Suprapubic skin (tissue), 4 donors: Measurements from ENCODE around the gene ENPP1. TPM values are rescaled to one million over a fixed set of nuclear protein-coding genes. Genes with fewer than 3 reads are reported as not detected.

Source experiments
- DNase-seq, 2 donors: peaks; one replicate each; pipeline ENCODE4 v3.0.0-alpha.2; 2019; ENCODE audit warnings: low spot score in 2 of 2
- H3K27ac ChIP-seq: fragments of 200-600 bp; sonication (generic); one replicate; pipeline ENCODE4 v1.5.1; 2019
- H3K27me3 ChIP-seq: fragments of 200-600 bp; sonication (generic); one replicate; pipeline ENCODE4 v1.5.1; 2019
- H3K36me3 ChIP-seq: fragments of 200-600 bp; sonication (generic); one replicate; pipeline ENCODE4 v1.5.1; 2019
- H3K4me1 ChIP-seq: fragments of 200-600 bp; sonication (generic); one replicate; pipeline ENCODE4 v1.5.1; 2019
- H3K4me3 ChIP-seq: fragments of 200-600 bp; sonication (generic); one replicate; pipeline ENCODE4 v1.5.1; 2019; ENCODE audit warnings: mild to moderate bottlenecking
- H3K9me3 ChIP-seq: fragments of 200-600 bp; sonication (generic); one replicate; pipeline ENCODE4 v1.5.1; 2019
- EP300 ChIP-seq: sonication (generic); formaldehyde crosslinking; IDR thresholded peaks from one replicate; pipeline ENCODE4 v1.6.1; 2017; ENCODE audit warnings: antibody characterized with exemption
- POLR2A ChIP-seq, 2 donors: fragments of 450-650 bp; IDR thresholded peaks; one replicate each; pipeline ENCODE4 v1.6.1; 2017; ENCODE audit warnings: antibody characterized with exemption in 2 of 2, mild to moderate bottlenecking in 2 of 2, moderate library complexity in 2 of 2
- POLR2AphosphoS5 ChIP-seq, 3 donors: sonication (generic); formaldehyde crosslinking; IDR thresholded peaks; one replicate each; pipeline ENCODE4 v1.6.1; 2017; ENCODE audit warnings: antibody characterized with exemption in 3 of 3
- WGBS: methylation state at CpG from one replicate; pipeline ENCODE4 v1.1.5; 2018; 5-methylcytosine and 5-hydroxymethylcytosine counted together
- total RNA-seq, 4 donors: library from RNA; depleted of rRNA; stranded (reverse); fragments of >200 nt; gene quantifications; one replicate each; pipeline ENCODE4 v1.1.0, GENCODE V29; 2016
- TF ChIP-seq, protein P1 (sequence below), 2 donors: fragments of 200-600 bp in 1 of 2; fragments of 450-650 bp in 1 of 2; sonication (generic) in 1 of 2; IDR thresholded peaks; one replicate each; pipeline ENCODE4 v1.5.1; 2016 to 2019; ENCODE audit warnings: antibody characterized with exemption in 2 of 2, mild to moderate bottlenecking in 1 of 2, moderate library complexity in 1 of 2

Gene ENPP1
- total RNA-seq, 4 donors from 2014 or later, result 2.9 to 9.1 (median 4.0) TPM

DNA sequence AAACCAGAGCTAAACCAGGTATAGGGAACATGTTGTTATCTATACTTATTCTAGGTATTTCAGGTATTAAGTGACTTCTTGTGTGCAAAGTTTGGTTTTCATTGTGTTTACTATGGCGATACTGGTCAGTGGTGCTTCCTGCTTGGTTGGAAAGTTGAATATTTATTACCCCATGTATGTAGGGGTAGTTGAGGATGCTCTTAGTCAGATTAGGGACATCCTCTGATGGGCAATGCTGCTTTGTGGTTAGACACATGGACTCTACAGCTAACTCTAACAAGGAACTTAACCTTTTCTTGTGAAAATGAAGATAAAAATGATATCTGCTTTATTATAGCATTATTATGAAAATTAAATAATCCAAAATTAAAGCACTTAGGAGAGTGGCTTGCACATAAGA is 44.1 kb upstream of the ENPP1 start:
- Histone ChIP-seq H3K4me1 (no peaks in the 10 kb centered on the region), H3K27ac (no peak overlapping the region), H3K9me3 (no peaks in the 10 kb centered on the region), H3K4me3 (no peak overlapping the region), H3K36me3 (no peaks in the 10 kb centered on the region), H3K27me3 (no peaks in the 10 kb centered on the region)
- TF ChIP-seq POLR2A (IDR thresholded peaks at IDR 0.05) (no peak), POLR2AphosphoS5 (IDR thresholded peaks at IDR 0.05) (no peak), EP300 (no peak)
- TF ChIP-seq, protein P1, sequence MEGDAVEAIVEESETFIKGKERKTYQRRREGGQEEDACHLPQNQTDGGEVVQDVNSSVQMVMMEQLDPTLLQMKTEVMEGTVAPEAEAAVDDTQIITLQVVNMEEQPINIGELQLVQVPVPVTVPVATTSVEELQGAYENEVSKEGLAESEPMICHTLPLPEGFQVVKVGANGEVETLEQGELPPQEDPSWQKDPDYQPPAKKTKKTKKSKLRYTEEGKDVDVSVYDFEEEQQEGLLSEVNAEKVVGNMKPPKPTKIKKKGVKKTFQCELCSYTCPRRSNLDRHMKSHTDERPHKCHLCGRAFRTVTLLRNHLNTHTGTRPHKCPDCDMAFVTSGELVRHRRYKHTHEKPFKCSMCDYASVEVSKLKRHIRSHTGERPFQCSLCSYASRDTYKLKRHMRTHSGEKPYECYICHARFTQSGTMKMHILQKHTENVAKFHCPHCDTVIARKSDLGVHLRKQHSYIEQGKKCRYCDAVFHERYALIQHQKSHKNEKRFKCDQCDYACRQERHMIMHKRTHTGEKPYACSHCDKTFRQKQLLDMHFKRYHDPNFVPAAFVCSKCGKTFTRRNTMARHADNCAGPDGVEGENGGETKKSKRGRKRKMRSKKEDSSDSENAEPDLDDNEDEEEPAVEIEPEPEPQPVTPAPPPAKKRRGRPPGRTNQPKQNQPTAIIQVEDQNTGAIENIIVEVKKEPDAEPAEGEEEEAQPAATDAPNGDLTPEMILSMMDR (IDR thresholded peaks at IDR 0.05), result no peak
- no peak for DNase-seq
- 38% methylated on average over 1 of the region's 1 CpG for WGBS

DNA sequence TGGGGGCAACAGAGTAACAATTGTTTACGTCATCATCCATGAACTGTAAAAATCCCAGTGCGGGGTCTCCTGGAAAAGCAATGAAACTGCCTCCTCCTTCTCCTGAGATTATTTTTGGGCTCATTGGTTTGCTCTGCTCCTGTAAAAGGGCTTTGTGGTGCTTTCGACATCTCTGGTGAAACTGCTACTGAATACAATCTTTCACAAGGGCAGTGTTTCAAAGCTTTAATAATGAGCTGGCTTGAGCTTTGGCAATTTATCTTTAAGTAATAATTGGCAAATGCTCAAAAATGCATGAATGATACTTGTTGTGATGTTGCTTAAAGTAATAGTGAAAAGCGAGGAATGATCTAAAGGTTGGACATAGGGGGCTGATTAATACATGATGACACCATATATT is 43.5 kb upstream of the ENPP1 start:
- Histone ChIP-seq H3K36me3 (no peaks in the 10 kb centered on the region), H3K4me3 (no peak overlapping the region), H3K27me3 (no peaks in the 10 kb centered on the region), H3K9me3 (no peaks in the 10 kb centered on the region), H3K27ac (no peak overlapping the region), H3K4me1 (no peaks in the 10 kb centered on the region)
- DNase-seq, result no peak
- TF ChIP-seq POLR2A (IDR thresholded peaks at IDR 0.05) (no peak), POLR2AphosphoS5 (IDR thresholded peaks at IDR 0.05) (no peak), EP300 (no peak)
- TF ChIP-seq, protein P1 (IDR thresholded peaks at IDR 0.05), result no peak
- 77% methylated on average over 4 of the region's 4 CpGs for WGBS

DNA sequence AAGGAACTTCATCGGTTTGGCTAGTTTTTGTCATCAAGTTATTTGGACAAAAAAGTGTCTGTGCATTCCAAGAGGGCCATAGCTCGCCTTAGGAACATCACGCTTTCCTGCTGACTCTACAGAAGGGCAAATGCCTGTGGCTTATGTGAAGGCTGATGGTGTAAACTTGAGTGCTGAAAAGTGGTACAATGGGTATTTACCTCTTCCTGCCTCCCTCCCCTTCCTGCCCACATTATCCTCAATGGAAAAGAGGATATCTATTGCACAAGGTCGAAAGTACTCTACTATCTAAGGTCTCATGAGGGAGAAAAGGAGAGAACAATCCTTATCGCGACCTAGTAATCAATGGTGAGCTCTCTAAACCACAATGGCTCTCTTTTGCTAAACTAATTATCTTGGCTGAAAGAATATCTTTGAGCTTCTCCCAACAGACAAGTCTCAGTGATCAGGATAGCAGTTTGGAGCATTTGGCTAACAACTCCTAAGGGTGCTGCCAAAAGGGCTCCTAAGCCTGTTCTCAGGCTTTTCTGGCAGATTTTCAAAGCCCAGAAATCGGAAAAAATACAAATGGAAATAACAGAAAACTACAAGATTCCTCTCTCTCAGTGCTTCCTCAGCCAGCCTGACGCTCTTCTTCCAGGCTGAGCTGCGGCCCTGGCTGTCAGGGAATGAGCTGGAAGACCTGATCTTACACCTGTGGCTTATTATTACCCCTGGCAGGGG is 42.6 kb upstream of the ENPP1 start:
- 57% methylated on average over 9 of the region's 9 CpGs for WGBS
- Histone ChIP-seq H3K4me1 (no peaks in the 10 kb centered on the region), H3K4me3 (no peak overlapping the region), H3K27me3 (no peaks in the 10 kb centered on the region), H3K9me3 (no peaks in the 10 kb centered on the region), H3K27ac (no peak overlapping the region), H3K36me3 (no peaks in the 10 kb centered on the region)
- DNase-seq, result no peak
- TF ChIP-seq POLR2AphosphoS5 (IDR thresholded peaks at IDR 0.05) (no peak), POLR2A (IDR thresholded peaks at IDR 0.05) (no peak), EP300 (no peak)
- TF ChIP-seq, protein P1 (IDR thresholded peaks at IDR 0.05), result no peak

DNA sequence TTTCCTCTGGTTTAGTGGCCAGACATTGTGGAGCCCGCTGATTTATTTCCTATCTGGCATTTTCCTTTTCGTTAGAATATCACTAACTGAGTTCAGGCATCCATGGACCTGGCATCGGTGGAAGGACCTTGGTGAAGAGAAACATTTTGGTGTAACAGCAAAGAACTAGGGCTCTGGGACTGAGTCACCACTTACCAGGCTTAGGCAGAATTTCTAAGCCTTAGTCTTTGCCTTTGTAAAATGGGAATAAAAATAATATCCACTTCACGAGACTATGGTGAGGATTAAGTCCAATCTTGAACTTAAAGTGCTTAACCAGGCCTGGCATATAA is 42.0 kb upstream of the ENPP1 start:
- no peaks in the 10 kb centered on the region for H3K4me1 ChIP-seq
- H3K9me3 ChIP-seq, result no peaks in the 10 kb centered on the region
- no peak for DNase-seq
- no peak for TF ChIP-seq POLR2AphosphoS5 (IDR thresholded peaks at IDR 0.05)
- TF ChIP-seq EP300, result no peak
- TF ChIP-seq POLR2A (IDR thresholded peaks at IDR 0.05), result no peak
- TF ChIP-seq, protein P1 (IDR thresholded peaks at IDR 0.05), result no peak
- H3K27ac ChIP-seq, result no peak overlapping the region
- WGBS, result 51% methylated on average over 4 of the region's 4 CpGs
- H3K4me3 ChIP-seq, result no peak overlapping the region
- H3K36me3 ChIP-seq, result no peaks in the 10 kb centered on the region
- H3K27me3 ChIP-seq, result no peaks in the 10 kb centered on the region

DNA sequence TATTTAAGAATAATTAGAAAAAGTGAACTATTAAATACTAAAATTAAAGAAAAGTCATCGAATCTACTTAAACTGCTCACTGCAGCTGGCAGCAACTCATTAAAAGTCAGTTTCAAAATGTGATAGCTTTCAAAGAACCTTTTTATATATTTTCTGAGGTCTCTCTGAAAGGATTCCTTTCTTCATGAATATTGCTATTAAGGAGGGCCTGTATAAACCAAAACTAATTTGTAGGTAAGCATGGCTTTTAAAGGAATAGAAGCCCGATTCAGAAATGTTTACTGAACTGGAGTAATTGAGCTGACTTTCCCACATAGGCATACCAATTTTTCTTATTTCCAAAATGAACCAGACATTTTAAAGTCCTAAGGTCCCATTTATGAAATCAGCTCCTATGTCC is 41.2 kb upstream of the ENPP1 start:
- Histone ChIP-seq H3K4me3 (no peak overlapping the region), H3K27me3 (no peaks in the 10 kb centered on the region), H3K9me3 (no peaks in the 10 kb centered on the region), H3K36me3 (no peaks in the 10 kb centered on the region), H3K4me1 (no peaks in the 10 kb centered on the region), H3K27ac (no peak overlapping the region)
- WGBS, result 82% methylated on average over 2 of the region's 2 CpGs
- no peak for DNase-seq
- no peak for TF ChIP-seq EP300

- no peaks in the 10 kb centered on the region for H3K36me3 ChIP-seq
- H3K4me1 ChIP-seq, result no peaks in the 10 kb centered on the region
- no peak for DNase-seq
- H3K9me3 ChIP-seq, result no peaks in the 10 kb centered on the region
- 83% methylated on average over 1 of the region's 1 CpG for WGBS
- no peak for TF ChIP-seq POLR2A (IDR thresholded peaks at IDR 0.05)
- TF ChIP-seq, protein P1 (IDR thresholded peaks at IDR 0.05), result no peak
- TF ChIP-seq EP300, result no peak
- no peak for TF ChIP-seq POLR2AphosphoS5 (IDR thresholded peaks at IDR 0.05)
- H3K27ac ChIP-seq, result no peak overlapping the region
- H3K27me3 ChIP-seq, result no peaks in the 10 kb centered on the region
- H3K4me3 ChIP-seq, result no peak overlapping the region
Measured at GRCh38 chr6:131768964-131769363, 38.9 kb upstream of the ENPP1 start.
